NCI-H128 (cell line): ENCODE measurements around the gene ATF3.
"Not testable (repeated sequence)": the region's sequence is repeated elsewhere in the genome, so short reads cannot be mapped to it uniquely, and the experiment has no call there.

ENCODE experiments used
- DNase-seq: peaks from one replicate; lab custom pipeline; 2025; ENCODE audit not compliant: unreplicated experiment; lab: John Stamatoyannopoulos, UW

Gene ATF3

GRCh38 chr1:212625781-212626450, 17.4 kb downstream of the ATF3 start:
- no peak for DNase-seq

GRCh38 chr1:212628046-212628445, 19.5 kb downstream of the ATF3 start:
- DNase-seq = no peak

GRCh38 chr1:212628813-212629415, 20.4 kb downstream of the ATF3 start:
- DNase-seq = no peak

GRCh38 chr1:212629450-212630157, 21.0 kb downstream of the ATF3 start:
- DNase-seq = no peak

- DNase-seq = no peak
These were observed 21.8 kb downstream of the ATF3 start for GRCh38 chr1:212630158-212630900.

GRCh38 chr1:212633161-212633560, 24.6 kb downstream of the ATF3 start:
- DNase-seq = no peak

GRCh38 chr1:212634252-212634651, 25.7 kb downstream of the ATF3 start:
- DNase-seq = no peak

- DNase-seq = no peak
These were observed 26.6 kb downstream of the ATF3 start for GRCh38 chr1:212635141-212635631.

GRCh38 chr1:212637902-212638301, 29.3 kb downstream of the ATF3 start:
- DNase-seq = no peak

GRCh38 chr1:212638492-212639151, 30.1 kb downstream of the ATF3 start:
- DNase-seq = no peak

GRCh38 chr1:212639524-212639923, 31.0 kb downstream of the ATF3 start:
- not testable (repeated sequence) for DNase-seq

- no peak for DNase-seq
These were observed 31.8 kb downstream of the ATF3 start for GRCh38 chr1:212640223-212640878.

GRCh38 chr1:212641956-212642355, 33.4 kb downstream of the ATF3 start:
- DNase-seq = no peak

- no peak for DNase-seq
These were observed 35.3 kb downstream of the ATF3 start for GRCh38 chr1:212643877-212644276.

- no peak for DNase-seq
These were observed 36.4 kb downstream of the ATF3 start for GRCh38 chr1:212644866-212645545.

GRCh38 chr1:212645546-212646543, 37.3 kb downstream of the ATF3 start:
- no peak for DNase-seq

GRCh38 chr1:212646588-212646987, 38.0 kb downstream of the ATF3 start:
- no peak for DNase-seq

- DNase-seq = no peak
These were observed 38.4 kb downstream of the ATF3 start for GRCh38 chr1:212647004-212647403.

GRCh38 chr1:212648431-212648830, 39.9 kb downstream of the ATF3 start:
- no peak for DNase-seq
